Chondrocyte (in vitro differentiated cells): ENCODE data around the gene PTTG1. TPM values are rescaled to one million over a fixed set of nuclear protein-coding genes. Genes with fewer than 3 reads are reported as not detected.

ENCODE experiments used
- DNase-seq: peaks from one replicate; pipeline ENCODE4 v3.0.0; 2021; ENCODE audit warnings: mixed read lengths, low spot score
- H3K27ac Mint-ChIP-seq: one replicate; pipeline ENCODE4 v1.8.0; 2021; ENCODE audit warnings: mild to moderate bottlenecking, moderate library complexity, mixed read lengths; ENCODE audit not compliant: unreplicated experiment
- H3K27me3 Mint-ChIP-seq: 2 replicates; pipeline ENCODE4 v1.8.0; 2021; ENCODE audit warnings: low read depth, mixed read lengths
- H3K36me3 Mint-ChIP-seq: 2 replicates; pipeline ENCODE4 v1.8.0; 2021; ENCODE audit warnings: low read depth, mixed read lengths
- H3K4me1 Mint-ChIP-seq: 2 replicates; pipeline ENCODE4 v1.8.0; 2021; ENCODE audit warnings: low read depth, mild to moderate bottlenecking, mixed read lengths
- H3K4me3 Mint-ChIP-seq: one replicate; pipeline ENCODE4 v1.8.0; 2021; ENCODE audit warnings: mild to moderate bottlenecking, moderate library complexity, mixed read lengths; ENCODE audit not compliant: unreplicated experiment
- H3K9me3 Mint-ChIP-seq: 2 replicates; pipeline ENCODE4 v1.8.0; 2021; ENCODE audit warnings: low read depth, mixed read lengths
- total RNA-seq: library from RNA; stranded (reverse); gene quantifications from 3 replicates; pipeline ENCODE4 v1.2.1, GENCODE V29; 2021
- TF ChIP-seq, protein P1 (sequence below): fragments of 200-600 bp; sonication (generic); IDR thresholded peaks from 2 replicates; pipeline ENCODE4 v1.5.0; 2021; ENCODE audit warnings: antibody characterized with exemption, mild to moderate bottlenecking, moderate library complexity

The PTTG1 gene
- total RNA-seq, 1 donor from 2014 or later: 15.5 TPM

DNA sequence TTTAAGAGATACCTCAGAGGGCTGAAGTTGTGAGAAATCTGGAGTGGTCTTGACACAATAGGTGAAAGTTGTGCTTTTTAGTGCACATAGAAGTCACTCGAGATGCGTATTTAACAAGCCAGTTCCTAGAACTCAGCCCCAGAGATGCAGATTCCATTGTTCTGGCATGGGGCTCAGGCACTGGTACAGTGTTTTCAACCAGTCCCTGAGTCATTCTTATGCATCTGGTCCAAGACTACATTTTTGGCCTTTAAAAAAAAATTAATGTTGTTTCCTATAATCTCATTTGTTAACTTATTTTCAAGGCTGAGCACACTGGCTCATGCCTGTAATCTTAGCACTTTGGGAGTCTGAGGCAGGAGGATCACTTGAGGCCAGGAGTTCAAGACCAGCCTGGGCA, 29.6 kb downstream of the PTTG1 start:
- Mint-ChIP-seq H3K9me3 (no peaks in the 10 kb centered on the region), H3K27ac (no peak overlapping the region), H3K4me1 (no peaks in the 10 kb centered on the region), H3K27me3 (peaks cover 39% of the 10 kb centered on the region), H3K4me3 (no peak overlapping the region), H3K36me3 (peaks cover 5% of the 10 kb centered on the region)
- no peak for DNase-seq
- TF ChIP-seq, protein P1, sequence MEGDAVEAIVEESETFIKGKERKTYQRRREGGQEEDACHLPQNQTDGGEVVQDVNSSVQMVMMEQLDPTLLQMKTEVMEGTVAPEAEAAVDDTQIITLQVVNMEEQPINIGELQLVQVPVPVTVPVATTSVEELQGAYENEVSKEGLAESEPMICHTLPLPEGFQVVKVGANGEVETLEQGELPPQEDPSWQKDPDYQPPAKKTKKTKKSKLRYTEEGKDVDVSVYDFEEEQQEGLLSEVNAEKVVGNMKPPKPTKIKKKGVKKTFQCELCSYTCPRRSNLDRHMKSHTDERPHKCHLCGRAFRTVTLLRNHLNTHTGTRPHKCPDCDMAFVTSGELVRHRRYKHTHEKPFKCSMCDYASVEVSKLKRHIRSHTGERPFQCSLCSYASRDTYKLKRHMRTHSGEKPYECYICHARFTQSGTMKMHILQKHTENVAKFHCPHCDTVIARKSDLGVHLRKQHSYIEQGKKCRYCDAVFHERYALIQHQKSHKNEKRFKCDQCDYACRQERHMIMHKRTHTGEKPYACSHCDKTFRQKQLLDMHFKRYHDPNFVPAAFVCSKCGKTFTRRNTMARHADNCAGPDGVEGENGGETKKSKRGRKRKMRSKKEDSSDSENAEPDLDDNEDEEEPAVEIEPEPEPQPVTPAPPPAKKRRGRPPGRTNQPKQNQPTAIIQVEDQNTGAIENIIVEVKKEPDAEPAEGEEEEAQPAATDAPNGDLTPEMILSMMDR: no peak

DNA sequence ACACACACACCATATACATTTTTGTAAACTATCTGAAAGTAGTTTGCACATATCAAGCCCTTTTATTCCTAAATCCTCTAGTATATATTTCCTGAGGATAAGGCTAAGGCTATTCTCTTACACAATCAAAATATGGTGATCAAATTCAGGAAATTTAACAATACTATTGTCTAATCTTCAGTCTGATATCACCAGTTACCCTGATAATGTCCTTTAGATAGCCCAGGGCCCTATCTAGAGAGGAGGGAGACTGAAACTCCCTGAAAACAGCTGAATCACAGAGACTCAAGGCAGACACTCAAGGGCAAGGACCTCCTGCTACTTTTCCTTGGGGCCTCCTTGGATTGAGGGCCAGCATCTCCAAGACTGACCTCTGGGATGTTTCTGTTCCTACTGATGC, 30.4 kb downstream of the PTTG1 start:
- Mint-ChIP-seq H3K27ac (no peak overlapping the region), H3K36me3 (peaks cover 5% of the 10 kb centered on the region), H3K4me1 (no peaks in the 10 kb centered on the region), H3K4me3 (no peak overlapping the region), H3K9me3 (no peaks in the 10 kb centered on the region), H3K27me3 (peaks cover 37% of the 10 kb centered on the region)
- no peak for DNase-seq
- TF ChIP-seq, protein P1: no peak

DNA sequence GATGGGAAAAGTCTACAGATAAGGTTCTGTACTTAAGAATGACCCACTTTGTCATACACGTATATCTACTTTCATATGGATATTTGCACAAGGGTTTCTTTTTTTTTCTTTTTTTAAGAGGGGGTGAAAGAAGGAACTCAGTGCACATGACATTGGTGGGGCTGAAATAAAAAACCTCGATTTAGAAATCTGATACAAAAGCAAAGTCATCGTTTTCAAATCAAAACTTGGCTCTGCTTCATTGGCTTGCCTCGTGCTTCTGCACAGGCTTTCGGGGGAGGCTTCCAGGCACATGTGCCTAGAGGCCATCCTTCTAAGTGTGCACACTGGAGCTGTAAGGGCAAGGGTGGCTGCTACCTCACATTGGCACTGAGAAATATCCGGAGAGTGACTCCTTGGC, 31.1 kb downstream of the PTTG1 start:
- H3K27me3 Mint-ChIP-seq: peaks cover 32% of the 10 kb centered on the region
- no peaks in the 10 kb centered on the region for H3K4me1 Mint-ChIP-seq
- TF ChIP-seq, protein P1: no peak
- H3K4me3 Mint-ChIP-seq: no peak overlapping the region
- DNase-seq: no peak
- no peaks in the 10 kb centered on the region for H3K9me3 Mint-ChIP-seq
- peaks cover 3% of the 10 kb centered on the region for H3K36me3 Mint-ChIP-seq
- H3K27ac Mint-ChIP-seq: no peak overlapping the region

DNA sequence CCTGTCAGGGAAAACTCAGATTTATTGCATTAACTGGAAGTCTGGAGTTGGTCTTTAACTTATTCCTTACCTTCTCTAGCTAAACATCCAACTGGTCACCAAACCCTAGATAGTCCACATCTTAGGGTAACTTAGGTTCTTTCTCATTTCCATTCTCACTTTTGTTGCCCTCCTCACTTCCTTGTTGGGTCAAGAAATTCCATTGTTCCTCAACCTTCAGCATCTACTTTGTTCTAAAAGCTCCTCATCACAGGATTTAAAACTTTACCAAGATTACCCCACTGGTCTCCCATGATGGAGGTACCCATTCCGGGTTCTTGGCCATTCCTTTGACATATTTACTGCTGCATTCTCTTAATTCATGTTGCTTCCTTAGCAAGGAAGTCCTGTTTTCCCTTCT, 32.1 kb downstream of the PTTG1 start:
- H3K4me3 Mint-ChIP-seq: no peak overlapping the region
- H3K27ac Mint-ChIP-seq: no peak overlapping the region
- no peaks in the 10 kb centered on the region for H3K9me3 Mint-ChIP-seq
- DNase-seq: no peak
- TF ChIP-seq, protein P1: no peak
- peaks cover 29% of the 10 kb centered on the region for H3K27me3 Mint-ChIP-seq
- H3K4me1 Mint-ChIP-seq: no peaks in the 10 kb centered on the region
- no peaks in the 10 kb centered on the region for H3K36me3 Mint-ChIP-seq

GRCh38 chr5:160455600-160455999, 33.9 kb downstream of the PTTG1 start:
- no peak for DNase-seq
- Mint-ChIP-seq H3K27ac (no peak overlapping the region), H3K27me3 (peaks cover 23% of the 10 kb centered on the region), H3K9me3 (no peaks in the 10 kb centered on the region), H3K4me3 (no peak overlapping the region), H3K4me1 (peaks cover 4% of the 10 kb centered on the region), H3K36me3 (no peaks in the 10 kb centered on the region)
- TF ChIP-seq, protein P1: no peak
